ENCODE measurements around the gene PROM1. TPM values are rescaled to one million over a fixed set of nuclear protein-coding genes. Genes with fewer than 3 reads are reported as not detected.

Gene PROM1
- total RNA-seq, 2 experiments from 2014 or later, result not detected

DNA sequence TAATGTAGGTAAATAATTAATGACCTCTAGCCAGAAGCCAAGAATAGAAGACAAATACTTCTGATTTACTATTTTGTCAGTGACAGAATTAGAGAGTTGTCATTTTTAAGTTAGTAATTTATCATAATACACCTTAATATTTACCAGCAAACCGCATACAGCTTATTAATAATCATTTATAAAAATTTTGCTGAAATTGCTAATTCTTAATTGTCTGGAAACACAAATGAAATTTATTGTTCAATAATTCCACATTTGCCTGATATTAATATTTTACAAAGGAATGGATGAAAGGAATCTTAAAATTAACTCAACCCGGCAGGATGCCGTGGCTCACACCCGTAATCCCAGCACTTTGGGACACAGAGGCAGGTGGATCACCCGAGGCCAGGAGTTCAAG, 44.7 kb downstream of the PROM1 start:
- Mint-ChIP-seq H3K4me3 (no peak overlapping the region), H3K4me1 (ENCODE audit: low read depth) (no peaks in the 10 kb centered on the region), H3K27ac (no peak overlapping the region), H3K36me3 (ENCODE audit: low read depth) (no peaks in the 10 kb centered on the region), H3K9me3 (no peaks in the 10 kb centered on the region), H3K27me3 (no peaks in the 10 kb centered on the region)
- POLR2A ChIA-PET, result no interaction called here
- no peak overlapping the region for H3K4me3 ChIP-seq (ENCODE audit: low read length)
- H3K4me1 ChIP-seq (ENCODE audit: insufficient read depth, low read length), result no peaks in the 10 kb centered on the region
- ATAC-seq (ENCODE audit: poor library complexity) (no peak), DNase-seq (no peak)
- intact Hi-C loops (cut with DNase I, micrococcal nuclease), result no loop called here
- TF ChIP-seq, protein P1, sequence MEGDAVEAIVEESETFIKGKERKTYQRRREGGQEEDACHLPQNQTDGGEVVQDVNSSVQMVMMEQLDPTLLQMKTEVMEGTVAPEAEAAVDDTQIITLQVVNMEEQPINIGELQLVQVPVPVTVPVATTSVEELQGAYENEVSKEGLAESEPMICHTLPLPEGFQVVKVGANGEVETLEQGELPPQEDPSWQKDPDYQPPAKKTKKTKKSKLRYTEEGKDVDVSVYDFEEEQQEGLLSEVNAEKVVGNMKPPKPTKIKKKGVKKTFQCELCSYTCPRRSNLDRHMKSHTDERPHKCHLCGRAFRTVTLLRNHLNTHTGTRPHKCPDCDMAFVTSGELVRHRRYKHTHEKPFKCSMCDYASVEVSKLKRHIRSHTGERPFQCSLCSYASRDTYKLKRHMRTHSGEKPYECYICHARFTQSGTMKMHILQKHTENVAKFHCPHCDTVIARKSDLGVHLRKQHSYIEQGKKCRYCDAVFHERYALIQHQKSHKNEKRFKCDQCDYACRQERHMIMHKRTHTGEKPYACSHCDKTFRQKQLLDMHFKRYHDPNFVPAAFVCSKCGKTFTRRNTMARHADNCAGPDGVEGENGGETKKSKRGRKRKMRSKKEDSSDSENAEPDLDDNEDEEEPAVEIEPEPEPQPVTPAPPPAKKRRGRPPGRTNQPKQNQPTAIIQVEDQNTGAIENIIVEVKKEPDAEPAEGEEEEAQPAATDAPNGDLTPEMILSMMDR (IDR thresholded peaks at IDR 0.05), result no peak
- H3K27me3 ChIP-seq (ENCODE audit: control insufficient read depth in 1 of 2, insufficient read depth in 2 of 2, low read length in 2 of 2), result no peaks in the 10 kb centered on the region
- H3K9me3 ChIP-seq (ENCODE audit: control insufficient read depth in 1 of 2, insufficient read depth in 1 of 2, low read length in 2 of 2), result no peaks in the 10 kb centered on the region
- H3K36me3 ChIP-seq (ENCODE audit: insufficient read depth, low read length), result no peaks in the 10 kb centered on the region
- no peak overlapping the region for H3K27ac ChIP-seq (ENCODE audit: low read depth in 1 of 2, low read length in 2 of 2)
- CTCF ChIA-PET, result no interaction called here

DNA sequence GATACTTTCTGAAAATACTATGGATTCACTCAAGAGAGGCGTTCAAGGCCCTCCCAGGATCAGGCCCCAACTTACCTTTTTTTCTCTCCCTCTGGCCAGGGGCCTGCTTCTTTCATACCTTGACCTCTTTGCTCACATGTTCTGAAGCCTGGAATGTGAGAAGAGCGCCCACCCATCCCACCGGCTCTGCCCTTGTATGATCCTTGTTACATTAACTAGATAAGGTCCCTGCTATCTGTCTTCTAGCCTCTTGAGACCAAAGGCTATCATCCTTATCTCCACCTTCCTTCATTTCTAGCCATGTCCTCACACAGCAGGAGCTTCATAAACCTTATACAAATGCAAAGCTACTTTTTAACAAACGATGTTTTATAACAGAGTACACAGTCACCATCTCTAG, 45.9 kb downstream of the PROM1 start:
- Histone ChIP-seq H3K27ac (ENCODE audit: low read depth in 1 of 2, low read length in 2 of 2) (no peak overlapping the region), H3K36me3 (ENCODE audit: insufficient read depth, low read length) (no peaks in the 10 kb centered on the region), H3K9me3 (ENCODE audit: control insufficient read depth in 1 of 2, insufficient read depth in 1 of 2, low read length in 2 of 2) (no peaks in the 10 kb centered on the region), H3K27me3 (ENCODE audit: control insufficient read depth in 1 of 2, insufficient read depth in 2 of 2, low read length in 2 of 2) (no peaks in the 10 kb centered on the region), H3K4me1 (ENCODE audit: insufficient read depth, low read length) (no peaks in the 10 kb centered on the region), H3K4me3 (ENCODE audit: low read length) (no peak overlapping the region)
- Mint-ChIP-seq H3K27ac (no peak overlapping the region), H3K27me3 (no peaks in the 10 kb centered on the region), H3K4me1 (ENCODE audit: low read depth) (no peaks in the 10 kb centered on the region), H3K9me3 (no peaks in the 10 kb centered on the region), H3K4me3 (no peak overlapping the region), H3K36me3 (ENCODE audit: low read depth) (no peaks in the 10 kb centered on the region)
- TF ChIP-seq, protein P1 (IDR thresholded peaks at IDR 0.05), result no peak
- POLR2A ChIA-PET, result no interaction called here
- DNase-seq (no peak), ATAC-seq (ENCODE audit: poor library complexity) (no peak)
- intact Hi-C loops (cut with DNase I, micrococcal nuclease), result no loop called here
- CTCF ChIA-PET, result no interaction called here

DNA sequence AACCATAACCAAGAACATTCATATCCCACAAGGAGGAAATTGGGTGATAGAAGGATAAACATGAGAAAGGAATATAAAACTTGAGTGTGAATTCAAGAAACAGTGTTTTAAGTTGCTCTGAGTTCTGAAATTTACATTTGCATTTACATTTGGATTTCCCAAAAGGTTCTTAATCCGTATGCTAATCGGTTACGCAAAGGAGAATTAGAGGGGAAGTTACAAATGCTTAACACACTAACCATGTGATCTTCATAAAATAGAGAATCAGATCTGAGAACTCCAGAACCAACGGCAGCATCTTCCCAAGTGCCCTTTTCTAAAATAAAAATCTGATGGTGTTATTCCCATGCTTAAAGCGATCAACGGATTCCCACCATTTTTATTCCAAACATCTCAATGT, 48.0 kb downstream of the PROM1 start:
- no peaks in the 10 kb centered on the region for H3K9me3 Mint-ChIP-seq
- DNase-seq (no peak), ATAC-seq (ENCODE audit: poor library complexity) (no peak)
- no peak overlapping the region for H3K4me3 ChIP-seq (ENCODE audit: low read length)
- H3K27me3 Mint-ChIP-seq, result no peaks in the 10 kb centered on the region
- ChIA-PET CTCF (interaction anchor here (0.9 kb wide), 1 partner anchor 229 kb away, joined by 3 read pairs; no protein-coding TSS in a partner anchor), POLR2A (no interaction called here)
- no peaks in the 10 kb centered on the region for H3K27me3 ChIP-seq (ENCODE audit: control insufficient read depth in 1 of 2, insufficient read depth in 2 of 2, low read length in 2 of 2)
- no peaks in the 10 kb centered on the region for H3K9me3 ChIP-seq (ENCODE audit: control insufficient read depth in 1 of 2, insufficient read depth in 1 of 2, low read length in 2 of 2)
- H3K27ac Mint-ChIP-seq, result no peak overlapping the region
- H3K4me1 Mint-ChIP-seq (ENCODE audit: low read depth), result no peaks in the 10 kb centered on the region
- intact Hi-C loops (cut with DNase I, micrococcal nuclease), result no loop called here
- no peaks in the 10 kb centered on the region for H3K4me1 ChIP-seq (ENCODE audit: insufficient read depth, low read length)
- no peaks in the 10 kb centered on the region for H3K36me3 ChIP-seq (ENCODE audit: insufficient read depth, low read length)
- TF ChIP-seq, protein P1 (IDR thresholded peaks at IDR 0.05), result no peak
- no peaks in the 10 kb centered on the region for H3K36me3 Mint-ChIP-seq (ENCODE audit: low read depth)
- H3K27ac ChIP-seq (ENCODE audit: low read depth in 1 of 2, low read length in 2 of 2), result no peak overlapping the region
- no peak overlapping the region for H3K4me3 Mint-ChIP-seq
